H9 (cell line): ENCODE data around the gene TOB2. TPM values are rescaled to one million over a fixed set of nuclear protein-coding genes. Genes with fewer than 3 reads are reported as not detected.

ENCODE experiments used
- DNase-seq: peaks from one replicate; pipeline ENCODE4 v3.0.0-alpha.2; 2017
- H2AFZ ChIP-seq: one replicate; pipeline ENCODE4 v1.6.1; 2013; ENCODE audit warnings: mild to moderate bottlenecking, low read length, control low read depth, moderate library complexity
- H2AK5ac ChIP-seq: 2 replicates; pipeline ENCODE4 v1.6.1; 2013; ENCODE audit warnings: low read length, control low read depth, mixed read lengths; ENCODE audit not compliant: insufficient read length
- H2BK120ac ChIP-seq: one replicate; pipeline ENCODE4 v1.6.1; 2013; ENCODE audit warnings: low read depth, mild to moderate bottlenecking, low read length, control low read depth, inconsistent platforms; ENCODE audit not compliant: poor library complexity, severe bottlenecking
- H2BK12ac ChIP-seq: 2 replicates; pipeline ENCODE4 v1.6.1; 2013; ENCODE audit warnings: low read length, control low read depth, mixed read lengths, low read depth; ENCODE audit not compliant: insufficient read length
- H2BK15ac ChIP-seq: 2 replicates; pipeline ENCODE4 v1.6.1; 2013; ENCODE audit warnings: low read depth, low read length, control low read depth
- H2BK20ac ChIP-seq: one replicate; pipeline ENCODE4 v1.6.1; 2013; ENCODE audit warnings: low read depth, mild to moderate bottlenecking, low read length, control low read depth, inconsistent platforms; ENCODE audit not compliant: poor library complexity, severe bottlenecking
- H2BK5ac ChIP-seq: 2 replicates; pipeline ENCODE4 v1.6.1; 2013; ENCODE audit warnings: low read length, control low read depth, mixed read lengths; ENCODE audit not compliant: insufficient read length
- H3K14ac ChIP-seq: 2 replicates; pipeline ENCODE4 v1.6.1; 2013; ENCODE audit warnings: low read length, control low read depth; ENCODE audit not compliant: insufficient read depth
- H3K18ac ChIP-seq: 2 replicates; pipeline ENCODE4 v1.6.1; 2013; ENCODE audit warnings: low read depth, mild to moderate bottlenecking, mixed read lengths, low read length, control low read depth; ENCODE audit not compliant: insufficient read length
- H3K23ac ChIP-seq: 2 replicates; pipeline ENCODE4 v1.6.1; 2013; ENCODE audit warnings: low read length, control low read depth, mixed read lengths, low read depth; ENCODE audit not compliant: insufficient read length
- H3K23me2 ChIP-seq: 2 replicates; pipeline ENCODE4 v1.6.1; 2013; ENCODE audit warnings: low read depth, mild to moderate bottlenecking, mixed read lengths, low read length, control low read depth; ENCODE audit not compliant: insufficient read length, poor library complexity, severe bottlenecking
- H3K27ac ChIP-seq: 2 replicates; pipeline ENCODE4 v1.5.1; 2013; ENCODE audit warnings: low read length, control low read depth, mixed read lengths, low read depth; ENCODE audit not compliant: insufficient read length
- H3K27me3 ChIP-seq: 2 replicates; pipeline ENCODE4 v1.6.1; 2013; ENCODE audit warnings: low read length, control low read depth, inconsistent platforms; ENCODE audit not compliant: insufficient read depth
- H3K4ac ChIP-seq: 2 replicates; pipeline ENCODE4 v1.6.1; 2013; ENCODE audit warnings: low read depth, mild to moderate bottlenecking, control low read depth, inconsistent platforms, low read length, moderate library complexity
- H3K4me1 ChIP-seq: 2 replicates; pipeline ENCODE4 v1.6.1; 2013; ENCODE audit warnings: low read length, control low read depth, inconsistent platforms; ENCODE audit not compliant: insufficient read depth
- H3K4me2 ChIP-seq: 2 replicates; pipeline ENCODE4 v1.6.1; 2013; ENCODE audit warnings: low read length, control low read depth, mixed read lengths; ENCODE audit not compliant: insufficient read length, insufficient read depth
- H3K56ac ChIP-seq: 2 replicates; pipeline ENCODE4 v1.6.1; 2013; ENCODE audit warnings: low read depth, mild to moderate bottlenecking, mixed read lengths, low read length, control low read depth; ENCODE audit not compliant: insufficient read length
- H3K79me1 ChIP-seq: 2 replicates; pipeline ENCODE4 v1.6.1; 2013; ENCODE audit warnings: low read depth, mild to moderate bottlenecking, moderate library complexity, low read length, control low read depth, inconsistent platforms; ENCODE audit not compliant: insufficient read depth, poor library complexity, severe bottlenecking
- H3K79me2 ChIP-seq: 2 replicates; pipeline ENCODE4 v1.6.1; 2013; ENCODE audit warnings: low read length, control low read depth, inconsistent platforms; ENCODE audit not compliant: insufficient read depth
- H3K9ac ChIP-seq: 2 replicates; pipeline ENCODE4 v1.6.1; 2013; ENCODE audit warnings: low read length, control low read depth, mixed read lengths; ENCODE audit not compliant: insufficient read length; ENCODE audit errors: extremely low read depth
- H3K9me3 ChIP-seq: one replicate; pipeline ENCODE4 v1.6.1; 2013; ENCODE audit warnings: low read depth, low read length, inconsistent platforms; ENCODE audit not compliant: control insufficient read depth
- H3T11ph ChIP-seq: one replicate; pipeline ENCODE4 v1.6.1; 2013; ENCODE audit warnings: mild to moderate bottlenecking, low read length, control low read depth, inconsistent platforms
- H4K20me1 ChIP-seq: one replicate; pipeline ENCODE4 v1.6.1; 2013; ENCODE audit not compliant: control insufficient read depth, insufficient read length, insufficient read depth
- H4K5ac ChIP-seq: 2 replicates; pipeline ENCODE4 v1.6.1; 2013; ENCODE audit warnings: low read depth, mild to moderate bottlenecking, mixed read lengths, low read length, control low read depth; ENCODE audit not compliant: insufficient read length
- H4K8ac ChIP-seq: replicated peaks from 2 replicates; pipeline ENCODE4 v1.6.1; 2013; ENCODE audit warnings: low read length, control low read depth, mixed read lengths, low read depth; ENCODE audit not compliant: insufficient read length
- H4K91ac ChIP-seq: 2 replicates; pipeline ENCODE4 v1.6.1; 2013; ENCODE audit warnings: low read depth, mild to moderate bottlenecking, moderate library complexity, mixed read lengths, low read length, control low read depth; ENCODE audit not compliant: insufficient read length
- H3K27ac Mint-ChIP-seq, 3 experiments: 2 replicates in 2 of 3; 3 replicates in 1 of 3; pipeline ENCODE4 v1.8.0; 2020 to 2021; ENCODE audit warnings: mixed read lengths in 3 of 3, mild to moderate bottlenecking in 1 of 3, moderate library complexity in 1 of 3
- H3K27me3 Mint-ChIP-seq: 2 replicates; pipeline ENCODE4 v1.8.0; 2021; ENCODE audit warnings: low read depth, mild to moderate bottlenecking, moderate library complexity, mixed read lengths
- H3K36me3 Mint-ChIP-seq, 3 experiments: 2 replicates in 2 of 3; 3 replicates in 1 of 3; pipeline ENCODE4 v1.8.0; 2020 to 2021; ENCODE audit warnings: low read depth in 3 of 3, mixed read lengths in 3 of 3; ENCODE audit not compliant: insufficient read depth in 1 of 3
- H3K4me1 Mint-ChIP-seq, 2 experiments: 2 replicates each; pipeline ENCODE4 v1.8.0; 2020; ENCODE audit warnings: mixed read lengths in 2 of 2
- H3K4me3 Mint-ChIP-seq, 2 experiments: 2 replicates in 1 of 2; 3 replicates in 1 of 2; pipeline ENCODE4 v1.8.0; 2020 to 2021; ENCODE audit warnings: mild to moderate bottlenecking in 2 of 2, mixed read lengths in 2 of 2, moderate library complexity in 1 of 2
- H3K9me3 Mint-ChIP-seq, 2 experiments: 2 replicates in 1 of 2; 3 replicates in 1 of 2; pipeline ENCODE4 v1.8.0; 2020; ENCODE audit warnings: mild to moderate bottlenecking in 2 of 2, mixed read lengths in 2 of 2, moderate library complexity in 1 of 2
- WGBS: extraction: QIAGEN DNeasy Blood & Tissue Kit; methylation state at CpG from one replicate; pipeline ENCODE4 v1.1.7; 2013; ENCODE audit warnings: missing lambda C conversion rate, low lambda C conversion rate, mixed read lengths; ENCODE audit not compliant: insufficient read length; ENCODE audit errors: extremely low coverage; 5-methylcytosine and 5-hydroxymethylcytosine counted together
- total RNA-seq: library from RNA; stranded (reverse); gene quantifications from 2 replicates; pipeline ENCODE4 v1.2.1, GENCODE V29; 2021
- TF ChIP-seq, protein P1 (sequence below): fragments of 200-600 bp; sonication (generic); conservative IDR thresholded peaks from 3 replicates; pipeline ENCODE4 v1.8.0; 2021; ENCODE audit warnings: antibody characterized with exemption, mild to moderate bottlenecking

The TOB2 gene
- total RNA-seq, 1 experiment from 2014 or later: 75.8 TPM

DNA sequence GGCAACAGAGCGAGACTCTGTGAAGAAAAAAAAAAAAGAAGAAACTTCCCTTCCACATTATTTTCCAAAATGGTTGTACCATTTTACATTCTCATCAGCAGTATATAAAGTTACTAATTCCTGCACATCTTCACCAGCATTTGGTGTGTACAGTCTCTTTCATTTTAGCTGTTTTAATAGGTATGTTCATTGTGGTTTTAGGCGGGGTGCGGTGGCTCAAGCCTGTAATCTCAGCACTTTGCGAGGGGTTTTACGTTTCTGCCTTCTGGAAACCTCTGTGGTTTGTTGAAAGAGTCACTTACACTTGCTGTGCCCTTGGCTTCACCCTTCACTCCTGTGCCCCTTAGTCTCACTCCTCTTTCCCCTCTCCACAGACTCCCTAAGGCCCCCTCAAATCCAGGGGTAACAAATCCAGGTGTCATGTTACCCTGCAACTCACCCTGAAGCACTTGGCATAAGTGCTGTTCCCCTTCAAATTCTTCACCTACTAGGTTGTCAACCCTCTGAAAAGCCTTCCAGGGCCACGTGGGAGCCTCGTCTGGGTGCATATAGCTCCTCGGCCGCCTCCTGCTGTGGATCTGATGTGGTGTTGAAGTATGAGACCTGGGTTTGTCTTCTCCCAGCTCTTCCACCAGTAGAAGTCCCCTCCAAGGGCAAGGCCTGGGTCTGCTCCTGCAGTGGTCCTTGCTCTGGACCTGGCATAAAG is 20.8 kb downstream of the TOB2 start:
- H3K14ac ChIP-seq: no peak overlapping the region
- H3K9ac ChIP-seq: no peak overlapping the region
- no peaks in the 10 kb centered on the region for H3K79me1 ChIP-seq
- H3K27me3 ChIP-seq: no peaks in the 10 kb centered on the region
- no peak overlapping the region for H4K5ac ChIP-seq
- H3K23me2 ChIP-seq: no peaks in the 10 kb centered on the region
- Mint-ChIP-seq H3K27ac (peak overlapping the region in 2 of 3 experiments; percentile 86 to 88; a peak in 5 of 7 replicates), H3K36me3 (peaks cover 2 to 8% (median 7%) of the 10 kb centered on the region in 3 experiments; a peak in 5 of 7 replicates), H3K27me3 (no peaks in the 10 kb centered on the region), H3K9me3 (no peaks in the 10 kb centered on the region), H3K4me1 (peaks cover 3 to 6% of the 10 kb centered on the region in 2 experiments; a peak in 3 of 4 replicates), H3K4me3 (no peak overlapping the region)
- H3K23ac ChIP-seq: no peak overlapping the region
- H3T11ph ChIP-seq: no peak overlapping the region
- no peak overlapping the region for H2BK15ac ChIP-seq
- H2AFZ ChIP-seq: no peak overlapping the region
- H3K56ac ChIP-seq: no peak overlapping the region
- H3K9me3 ChIP-seq: no peaks in the 10 kb centered on the region
- no peak overlapping the region for H2BK12ac ChIP-seq
- H3K4ac ChIP-seq: no peak overlapping the region
- TF ChIP-seq, protein P1, sequence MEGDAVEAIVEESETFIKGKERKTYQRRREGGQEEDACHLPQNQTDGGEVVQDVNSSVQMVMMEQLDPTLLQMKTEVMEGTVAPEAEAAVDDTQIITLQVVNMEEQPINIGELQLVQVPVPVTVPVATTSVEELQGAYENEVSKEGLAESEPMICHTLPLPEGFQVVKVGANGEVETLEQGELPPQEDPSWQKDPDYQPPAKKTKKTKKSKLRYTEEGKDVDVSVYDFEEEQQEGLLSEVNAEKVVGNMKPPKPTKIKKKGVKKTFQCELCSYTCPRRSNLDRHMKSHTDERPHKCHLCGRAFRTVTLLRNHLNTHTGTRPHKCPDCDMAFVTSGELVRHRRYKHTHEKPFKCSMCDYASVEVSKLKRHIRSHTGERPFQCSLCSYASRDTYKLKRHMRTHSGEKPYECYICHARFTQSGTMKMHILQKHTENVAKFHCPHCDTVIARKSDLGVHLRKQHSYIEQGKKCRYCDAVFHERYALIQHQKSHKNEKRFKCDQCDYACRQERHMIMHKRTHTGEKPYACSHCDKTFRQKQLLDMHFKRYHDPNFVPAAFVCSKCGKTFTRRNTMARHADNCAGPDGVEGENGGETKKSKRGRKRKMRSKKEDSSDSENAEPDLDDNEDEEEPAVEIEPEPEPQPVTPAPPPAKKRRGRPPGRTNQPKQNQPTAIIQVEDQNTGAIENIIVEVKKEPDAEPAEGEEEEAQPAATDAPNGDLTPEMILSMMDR: no peak
- H3K4me1 ChIP-seq: no peaks in the 10 kb centered on the region
- H3K18ac ChIP-seq: no peak overlapping the region
- no peaks in the 10 kb centered on the region for H4K20me1 ChIP-seq
- H2BK5ac ChIP-seq: no peak overlapping the region
- WGBS: no CpG with 5 or more reads among the region's 9 CpGs
- no peak for DNase-seq
- H4K91ac ChIP-seq: no peak overlapping the region
- H3K27ac ChIP-seq: no peak overlapping the region
- no peak overlapping the region for H2AK5ac ChIP-seq
- no peak overlapping the region for H2BK120ac ChIP-seq
- no peak overlapping the region for H2BK20ac ChIP-seq
- no peak overlapping the region for H3K4me2 ChIP-seq
- H3K79me2 ChIP-seq: no peaks in the 10 kb centered on the region
- no peak overlapping the region for H4K8ac ChIP-seq
